IMR-90 (cell line): ENCODE measurements around the gene PRR5L. TPM values are rescaled to one million over a fixed set of nuclear protein-coding genes. Genes with fewer than 3 reads are reported as not detected.

Experiments used
- ATAC-seq: fragments of 200-7000 bp; cut with Tn5 transposase; 2 replicates; pipeline ENCODE4 v1.9.1; 2020; ENCODE audit warnings: low read depth, mild to moderate bottlenecking, moderate library complexity
- BruUV-seq: library from RNA; stranded (reverse); fragments of 400-500 nt; replicated peaks from 2 replicates; lab custom pipeline; 2021; lab: Mats Ljungman, UMichigan
- CTCF ChIA-PET: fragments of 300-600 bp; formaldehyde crosslinking; extraction: SDS; loops from one replicate; lab custom pipeline; 2021; ENCODE audit warnings: antibody characterized with exemption; lab: Yijun Ruan, JAX
- POLR2A ChIA-PET: fragments of 300-600 bp; sonication (Branson Sonifier 250); formaldehyde crosslinking; loops from one replicate; lab custom pipeline; 2022; ENCODE audit warnings: antibody characterized with exemption; ENCODE audit not compliant: unreplicated experiment; lab: Charles Lee
- DNase-seq: peaks from one replicate; pipeline ENCODE4 v3.0.0; 2013
- H2AFZ ChIP-seq: replicated peaks from 2 replicates; pipeline ENCODE3; 2013; ENCODE audit warnings: low read length, mild to moderate bottlenecking; ENCODE audit not compliant: poor library complexity
- H2AK5ac ChIP-seq: 2 replicates; pipeline ENCODE4 v1.6.1; 2013; ENCODE audit warnings: low read depth, low read length, inconsistent platforms
- H2AK9ac ChIP-seq: replicated peaks from 2 replicates; pipeline ENCODE3; 2013; ENCODE audit warnings: mild to moderate bottlenecking, low read depth, low read length, moderate library complexity; ENCODE audit not compliant: poor library complexity
- H2BK120ac ChIP-seq: 2 replicates; pipeline ENCODE4 v1.6.1; 2013; ENCODE audit warnings: low read depth, low read length, inconsistent platforms
- H2BK15ac ChIP-seq: 3 replicates; pipeline ENCODE4 v1.6.1; 2013; ENCODE audit warnings: low read depth, low read length, inconsistent platforms
- H2BK20ac ChIP-seq: 2 replicates; pipeline ENCODE4 v1.6.1; 2013; ENCODE audit warnings: low read depth, mild to moderate bottlenecking, inconsistent platforms, low read length, moderate library complexity
- H2BK5ac ChIP-seq: 2 replicates; pipeline ENCODE4 v1.6.1; 2013; ENCODE audit warnings: mild to moderate bottlenecking, low read depth, low read length, inconsistent platforms; ENCODE audit not compliant: poor library complexity, severe bottlenecking
- H3K14ac ChIP-seq: replicated peaks from 2 replicates; pipeline ENCODE4 v1.6.1; 2013; ENCODE audit warnings: low read depth, low read length, inconsistent platforms
- H3K18ac ChIP-seq: 2 replicates; pipeline ENCODE4 v1.6.1; 2013; ENCODE audit warnings: low read depth, low read length, control low read depth
- H3K23ac ChIP-seq: 2 replicates; pipeline ENCODE4 v1.6.1; 2013; ENCODE audit warnings: low read depth, low read length, inconsistent platforms
- H3K27ac ChIP-seq: 2 replicates; pipeline ENCODE4 v1.5.1; 2013; ENCODE audit warnings: mild to moderate bottlenecking, control low read depth, low read length; ENCODE audit not compliant: insufficient read depth
- H3K27me3 ChIP-seq: 2 replicates; pipeline ENCODE4 v1.6.1; 2013; ENCODE audit warnings: low read length; ENCODE audit not compliant: control insufficient read depth, insufficient read depth
- H3K36me3 ChIP-seq: 2 replicates; pipeline ENCODE4 v1.6.1; 2013; ENCODE audit warnings: low read length, mixed read lengths; ENCODE audit not compliant: control insufficient read depth, insufficient read depth
- H3K4ac ChIP-seq: 2 replicates; pipeline ENCODE4 v1.6.1; 2013; ENCODE audit warnings: low read depth, low read length, inconsistent platforms
- H3K4me1 ChIP-seq: 2 replicates; pipeline ENCODE4 v1.6.1; 2013; ENCODE audit warnings: low read length, mixed read lengths; ENCODE audit not compliant: control insufficient read depth, insufficient read depth
- H3K4me2 ChIP-seq: 2 replicates; pipeline ENCODE4 v1.6.1; 2013; ENCODE audit warnings: low read depth, mild to moderate bottlenecking, control low read depth, low read length, moderate library complexity
- H3K4me3 ChIP-seq: 2 replicates; pipeline ENCODE4 v1.5.1; 2013; ENCODE audit warnings: low read depth, mild to moderate bottlenecking, control low read depth, low read length, moderate library complexity; ENCODE audit not compliant: insufficient read depth
- H3K56ac ChIP-seq: 2 replicates; pipeline ENCODE4 v1.6.1; 2013; ENCODE audit warnings: low read length, inconsistent platforms; ENCODE audit not compliant: insufficient read depth; ENCODE audit errors: extremely low read depth
- H3K79me1 ChIP-seq, 2 experiments: 2 replicates each; pipeline ENCODE4 v1.6.1; 2013; ENCODE audit warnings: low read length in 2 of 2, inconsistent platforms in 1 of 2, low read depth in 1 of 2
- H3K9ac ChIP-seq: 2 replicates; pipeline ENCODE4 v1.6.1; 2013; ENCODE audit warnings: low read depth, low read length, control low read depth
- H3K9me1 ChIP-seq: 2 replicates; pipeline ENCODE4 v1.6.1; 2013; ENCODE audit warnings: low read length, inconsistent platforms; ENCODE audit not compliant: insufficient read depth
- H3K9me3 ChIP-seq: 2 replicates; pipeline ENCODE4 v1.6.1; 2013; ENCODE audit warnings: low read length; ENCODE audit not compliant: control insufficient read depth, insufficient read depth
- H4K20me1 ChIP-seq: 2 replicates; pipeline ENCODE4 v1.6.1; 2013; ENCODE audit warnings: low read length, inconsistent platforms; ENCODE audit not compliant: insufficient read depth
- H4K5ac ChIP-seq: 2 replicates; pipeline ENCODE4 v1.6.1; 2013; ENCODE audit warnings: mild to moderate bottlenecking, low read depth, low read length, control low read depth
- H4K8ac ChIP-seq, 2 experiments: 2 replicates each; pipeline ENCODE4 v1.6.1; 2013; ENCODE audit warnings: low read depth in 2 of 2, low read length in 2 of 2, control low read depth in 1 of 2, inconsistent platforms in 1 of 2
- H4K91ac ChIP-seq: 2 replicates; pipeline ENCODE4 v1.6.1; 2013; ENCODE audit warnings: low read depth, low read length, inconsistent platforms; ENCODE audit not compliant: insufficient read depth
- CEBPB ChIP-seq: IDR thresholded peaks from 2 replicates; pipeline ENCODE4 v1.6.1; 2012; ENCODE audit warnings: low read depth, low read length, improper control_type of control experiment
- CHD1 ChIP-seq: IDR thresholded peaks from 2 replicates; pipeline ENCODE4 v1.6.1; 2012; ENCODE audit warnings: low read depth, low read length, improper control_type of control experiment
- ELK1 ChIP-seq: fragments of 150-350 bp; IDR thresholded peaks from 2 replicates; pipeline ENCODE4 v1.6.1; 2016; ENCODE audit warnings: low read depth, mild to moderate bottlenecking, low read length, moderate library complexity, borderline replicate concordance
- FOS ChIP-seq: fragments of 150-350 bp; IDR thresholded peaks from 2 replicates; pipeline ENCODE4 v1.6.1; 2016; ENCODE audit warnings: low read depth, low read length
- MAFK ChIP-seq: IDR thresholded peaks from 2 replicates; pipeline ENCODE4 v1.6.1; 2012; ENCODE audit warnings: low read depth, low read length, improper control_type of control experiment
- MAZ ChIP-seq: IDR thresholded peaks from 2 replicates; pipeline ENCODE4 v1.6.1; 2012; ENCODE audit warnings: low read depth, mild to moderate bottlenecking, low read length, improper control_type of control experiment, moderate library complexity, borderline replicate concordance
- MXI1 ChIP-seq: IDR thresholded peaks from 2 replicates; pipeline ENCODE4 v1.6.1; 2012; ENCODE audit warnings: low read depth, mild to moderate bottlenecking, low read length, moderate library complexity, borderline replicate concordance
- NFE2L2 ChIP-seq: fragments of 150-350 bp; IDR thresholded peaks from 2 replicates; pipeline ENCODE4 v1.6.1; 2016; ENCODE audit warnings: low read depth, mild to moderate bottlenecking, low read length
- POLR2A ChIP-seq: IDR thresholded peaks from 2 replicates; pipeline ENCODE4 v1.6.1; 2012; ENCODE audit warnings: mild to moderate bottlenecking, low read depth, low read length
- RAD21 ChIP-seq: IDR thresholded peaks from 2 replicates; pipeline ENCODE4 v1.6.1; 2012; ENCODE audit warnings: low read length, improper control_type of control experiment
- RCOR1 ChIP-seq: IDR thresholded peaks from 2 replicates; pipeline ENCODE4 v1.6.1; 2012; ENCODE audit warnings: mild to moderate bottlenecking, low read length, improper control_type of control experiment; ENCODE audit not compliant: insufficient replicate concordance
- RFX5 ChIP-seq: IDR thresholded peaks from 2 replicates; pipeline ENCODE4 v1.8.0; 2012; ENCODE audit warnings: low read depth, mild to moderate bottlenecking, low read length, moderate library complexity
- SMC3 ChIP-seq: fragments of 150-350 bp; IDR thresholded peaks from 2 replicates; pipeline ENCODE4 v1.6.1; 2016; ENCODE audit warnings: low read depth, mild to moderate bottlenecking, antibody characterized with exemption, low read length, moderate library complexity
- USF2 ChIP-seq: fragments of 150-350 bp; IDR thresholded peaks from 2 replicates; pipeline ENCODE4 v1.6.1; 2017; ENCODE audit warnings: mild to moderate bottlenecking, antibody characterized with exemption, low read length, low read depth
- WGBS, 2 experiments: methylation state at CpG; one replicate each; pipeline versions ENCODE4 v1.1.5 to v1.1.7; 2013; ENCODE audit warnings: missing lambda C conversion rate in 2 of 2; ENCODE audit not compliant: insufficient read length in 1 of 2; ENCODE audit errors: extremely low coverage in 2 of 2; 5-methylcytosine and 5-hydroxymethylcytosine counted together
- dilution Hi-C: fragments of 300-500 bp; cut with HindIII; formaldehyde crosslinking; loops from one replicate; pipeline ENCODE4 v1.14.3; 2018; ENCODE audit warnings: low sequenced_read_pairs; ENCODE audit not compliant: unreplicated experiment
- in situ Hi-C: fragments of 300-500 bp; cut with MboI; formaldehyde crosslinking; loops from 3 replicates; pipeline ENCODE4 v1.14.3; 2019; ENCODE audit warnings: low sequenced_read_pairs, inconsistent platforms, mixed read lengths
- intact Hi-C: fragments of 100-400 bp; cut with micrococcal nuclease; formaldehyde crosslinking; loops from 2 replicates; pipeline ENCODE4 v1.10.0; 2022
- polyA plus RNA-seq, 3 experiments: library from polyadenylated mRNA; depleted of rRNA; stranded (reverse); fragments of >200 nt; gene quantifications; 2 replicates each; pipeline ENCODE4 v1.2.3, GENCODE V29; 2012; ENCODE audit warnings: low replicate concordance in 1 of 3
- total RNA-seq: library from RNA; depleted of rRNA; stranded (reverse); fragments of >200 nt; gene quantifications from 2 replicates; pipeline ENCODE4 v1.2.3, GENCODE V29; 2012

PRR5L gene
- total and polyA plus RNA-seq, 2 of the 4 experiments (the other 2 are of a cell fraction) = 2.9 to 3.6 TPM

GRCh38 chr11:36403661-36404060 is 107.6 kb downstream of the PRR5L start:
- WGBS, 2 experiments = no CpG with 5 or more reads among the region's 1 CpG
- peak; percentile 42 for DNase-seq

More at GRCh38 chr11:36403661-36404060, 107.6 kb downstream of the PRR5L start:
- 0 out of 4 replicates have a peak, but pooled peaks cover 0 to 4% of the 10 kb centered on the region in 2 experiments for H3K79me1 ChIP-seq
- TF ChIP-seq RCOR1 = no peak
- TF ChIP-seq CEBPB = no peak
- no peak for TF ChIP-seq RFX5
- no peak for TF ChIP-seq CHD1
- no peak for TF ChIP-seq MAFK
- TF ChIP-seq MXI1 = no peak
- TF ChIP-seq SMC3 = no peak
- no peak for TF ChIP-seq RAD21
- TF ChIP-seq ELK1 = no peak
- no peak for TF ChIP-seq POLR2A
- TF ChIP-seq USF2 = no peak
- no peak for TF ChIP-seq MAZ
- TF ChIP-seq NFE2L2 = no peak
- no peak for TF ChIP-seq FOS
- peaks cover 16% of the 10 kb centered on the region for H3K4me1 ChIP-seq
- no peak overlapping the region for H3K56ac ChIP-seq
- dilution Hi-C loops (no loop called here), intact Hi-C loops (no loop called here), in situ Hi-C loops (no loop called here)
- no peak overlapping the region for H3K23ac ChIP-seq
- H4K91ac ChIP-seq = 0 out of 2 replicates have a peak overlapping the region, but pooled peaks have one; percentile 5
- no peak overlapping the region for H3K9ac ChIP-seq
- no peaks in the 10 kb centered on the region; the same call in 1 of the 2 replicates for H3K36me3 ChIP-seq
- H2BK5ac ChIP-seq = no peak overlapping the region
- H3K14ac ChIP-seq = no peak overlapping the region
- no peak overlapping the region for H2BK15ac ChIP-seq
- H3K4me3 ChIP-seq = no peak overlapping the region
- H3K9me1 ChIP-seq = peaks cover 21% of the 10 kb centered on the region
- no peaks in the 10 kb centered on the region; the same call in 1 of the 2 replicates for H4K20me1 ChIP-seq
- peak overlapping the region; percentile 51 for H2AK9ac ChIP-seq
- POLR2A ChIA-PET = no interaction called here
- no peak overlapping the region for H3K18ac ChIP-seq
- H2BK20ac ChIP-seq = no peak overlapping the region
- H4K5ac ChIP-seq = no peak overlapping the region
- ATAC-seq = peak; percentile 59
- BruUV-seq = no TSS peak
- no peak overlapping the region for H3K4me2 ChIP-seq
- H3K4ac ChIP-seq = no peak overlapping the region
- no peaks in the 10 kb centered on the region; the same call in 1 of the 2 replicates for H3K27me3 ChIP-seq
- CTCF ChIA-PET = interaction anchor here (0.5 to 0.6 kb wide), 2 partner anchors 19 to 68 kb away, joined by 3 read pairs; no protein-coding TSS in a partner anchor
- no peak overlapping the region for H4K8ac ChIP-seq
- no peak overlapping the region for H3K27ac ChIP-seq
- H2AK5ac ChIP-seq = peak overlapping the region; percentile 17; the same call in 1 of the 2 replicates
- no peaks in the 10 kb centered on the region for H3K9me3 ChIP-seq
- no peak overlapping the region for H2BK120ac ChIP-seq
- no peak overlapping the region for H2AFZ ChIP-seq
